ENCODE data around the gene ZNF408.
A peak's percentile ranks its signal among the peaks of the same experiment; 100 is the strongest.
"Not testable (repeated sequence)": the region's sequence is repeated elsewhere in the genome, so short reads cannot be mapped to it uniquely, and the experiment has no call there.

Gene ZNF408

GRCh38 chr11:46705070-46705688, 4.3 kb downstream of the ZNF408 start:
- no peak for DNase-seq (ENCODE audit: low read depth)
- TF ChIP-seq, protein P1, sequence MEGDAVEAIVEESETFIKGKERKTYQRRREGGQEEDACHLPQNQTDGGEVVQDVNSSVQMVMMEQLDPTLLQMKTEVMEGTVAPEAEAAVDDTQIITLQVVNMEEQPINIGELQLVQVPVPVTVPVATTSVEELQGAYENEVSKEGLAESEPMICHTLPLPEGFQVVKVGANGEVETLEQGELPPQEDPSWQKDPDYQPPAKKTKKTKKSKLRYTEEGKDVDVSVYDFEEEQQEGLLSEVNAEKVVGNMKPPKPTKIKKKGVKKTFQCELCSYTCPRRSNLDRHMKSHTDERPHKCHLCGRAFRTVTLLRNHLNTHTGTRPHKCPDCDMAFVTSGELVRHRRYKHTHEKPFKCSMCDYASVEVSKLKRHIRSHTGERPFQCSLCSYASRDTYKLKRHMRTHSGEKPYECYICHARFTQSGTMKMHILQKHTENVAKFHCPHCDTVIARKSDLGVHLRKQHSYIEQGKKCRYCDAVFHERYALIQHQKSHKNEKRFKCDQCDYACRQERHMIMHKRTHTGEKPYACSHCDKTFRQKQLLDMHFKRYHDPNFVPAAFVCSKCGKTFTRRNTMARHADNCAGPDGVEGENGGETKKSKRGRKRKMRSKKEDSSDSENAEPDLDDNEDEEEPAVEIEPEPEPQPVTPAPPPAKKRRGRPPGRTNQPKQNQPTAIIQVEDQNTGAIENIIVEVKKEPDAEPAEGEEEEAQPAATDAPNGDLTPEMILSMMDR (conservative IDR thresholded peaks at IDR 0.05; ENCODE audit: control insufficient read depth, insufficient read depth, low read depth, low read length), result no peak
- no peak overlapping the region for H3K4me3 ChIP-seq (ENCODE audit: control insufficient read depth, low read depth, low read length)

GRCh38 chr11:46706886-46707285, 6.1 kb downstream of the ZNF408 start:
- DNase-seq (ENCODE audit: low read depth), result no peak
- TF ChIP-seq, protein P1 (conservative IDR thresholded peaks at IDR 0.05; ENCODE audit: control insufficient read depth, insufficient read depth, low read depth, low read length), result no peak
- no peak overlapping the region for H3K4me3 ChIP-seq (ENCODE audit: control insufficient read depth, low read depth, low read length)

DNA sequence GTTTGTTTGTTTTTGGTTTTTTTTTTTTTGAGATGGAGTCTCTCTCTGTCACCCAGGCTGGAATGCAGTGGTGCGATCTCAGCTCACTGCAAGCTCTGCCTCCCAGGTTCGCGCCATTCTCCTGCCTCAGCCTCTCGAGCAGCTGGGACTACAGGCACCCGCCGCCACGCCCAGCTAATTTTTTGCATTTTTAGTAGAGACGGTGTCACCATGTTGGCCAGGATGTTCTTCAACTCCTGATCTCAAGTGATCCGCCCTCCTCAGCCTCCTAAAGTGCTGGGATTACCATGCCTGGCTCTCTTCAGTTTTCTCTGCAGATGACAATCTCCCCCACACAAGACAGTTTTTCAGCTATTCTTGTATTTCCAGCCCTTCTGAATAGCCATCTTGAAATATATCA, 8.5 kb downstream of the ZNF408 start:
- not testable (repeated sequence) for DNase-seq (ENCODE audit: low read depth); H3K4me3 ChIP-seq (ENCODE audit: control insufficient read depth, low read depth, low read length)

DNA sequence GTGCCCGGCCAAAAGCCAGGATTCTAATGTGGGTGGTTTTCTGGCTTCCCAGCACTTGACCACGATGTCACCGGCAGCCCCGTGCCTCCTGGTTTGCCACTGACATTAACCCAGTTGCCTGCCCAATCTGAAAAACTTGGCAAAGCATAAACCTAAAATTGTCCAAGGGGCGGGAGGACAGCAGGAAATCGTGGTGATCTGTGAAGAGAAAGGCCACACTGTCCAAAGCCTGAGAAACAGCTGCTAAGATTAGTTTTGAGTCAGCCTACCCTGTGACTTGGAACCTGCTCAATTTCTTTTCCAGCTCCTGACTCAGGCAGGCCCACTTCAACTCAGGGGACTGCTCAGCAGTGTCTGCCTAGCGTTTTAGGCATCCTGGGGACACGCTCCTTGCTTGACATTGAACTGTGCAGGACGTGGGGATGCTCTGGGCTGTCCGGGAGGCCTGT, 10.0 kb downstream of the ZNF408 start:
- no peak overlapping the region for H3K4me3 ChIP-seq (ENCODE audit: control insufficient read depth, low read depth, low read length)
- TF ChIP-seq, protein P1 (conservative IDR thresholded peaks at IDR 0.05; ENCODE audit: control insufficient read depth, insufficient read depth, low read depth, low read length), result no peak
- peak; percentile 98 for DNase-seq (ENCODE audit: low read depth)

DNA sequence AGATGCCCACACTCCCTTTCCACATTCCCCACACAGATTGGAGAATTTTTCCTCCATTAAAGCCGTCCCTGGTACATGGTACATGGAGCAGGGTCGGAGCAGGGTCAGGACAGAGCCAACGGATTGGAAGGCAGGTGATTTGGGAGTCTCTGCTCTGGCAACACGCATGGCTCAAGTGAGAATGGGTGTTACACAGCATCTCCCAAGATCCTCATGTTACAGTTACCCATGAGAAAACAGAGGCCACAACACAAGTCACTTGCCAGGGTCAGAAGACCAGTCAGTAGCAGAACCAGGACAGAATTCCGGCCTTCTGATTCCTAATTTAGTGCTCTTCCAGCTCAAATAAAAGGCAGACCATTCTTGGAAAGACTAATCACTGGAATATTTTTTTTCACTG, 10.5 kb downstream of the ZNF408 start:
- DNase-seq (ENCODE audit: low read depth), result peak; percentile 56
- no peak overlapping the region for H3K4me3 ChIP-seq (ENCODE audit: control insufficient read depth, low read depth, low read length)
- TF ChIP-seq, protein P1 (conservative IDR thresholded peaks at IDR 0.05; ENCODE audit: control insufficient read depth, insufficient read depth, low read depth, low read length), result no peak

GRCh38 chr11:46712874-46713576, 12.2 kb downstream of the ZNF408 start:
- TF ChIP-seq, protein P1 (conservative IDR thresholded peaks at IDR 0.05; ENCODE audit: control insufficient read depth, insufficient read depth, low read depth, low read length), result no peak
- DNase-seq (ENCODE audit: low read depth), result no peak

DNA sequence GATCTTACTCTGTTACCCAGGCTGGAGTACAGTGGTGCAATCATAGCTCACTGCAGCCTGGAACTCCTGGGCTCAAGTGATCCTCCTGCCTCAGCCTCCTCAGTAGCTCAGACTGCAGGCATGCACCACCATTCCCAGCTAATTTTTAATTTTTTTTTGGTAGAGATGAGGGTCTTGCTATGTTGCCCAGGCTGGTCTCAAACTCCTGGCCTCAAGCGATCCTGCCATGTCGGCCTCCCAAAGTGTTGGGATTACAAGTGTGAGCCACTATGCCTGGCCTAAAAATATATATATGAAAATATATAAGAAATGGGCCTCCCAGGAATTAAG, 17.0 kb downstream of the ZNF408 start:
- not testable (repeated sequence) for DNase-seq (ENCODE audit: low read depth)

More at GRCh38 chr11:46712874-46713576, 12.2 kb downstream of the ZNF408 start:
- no peak overlapping the region for H3K4me3 ChIP-seq (ENCODE audit: control insufficient read depth, low read depth, low read length)

More for the DNA sequence above, 17.0 kb downstream of the ZNF408 start:
- not testable (repeated sequence) for H3K4me3 ChIP-seq (ENCODE audit: control insufficient read depth, low read depth, low read length)
